GM19324 (cell line): ENCODE measurements around the gene GNGT2.

Source experiments
- ATAC-seq: cut with Tn5 transposase; IDR thresholded peaks from one replicate; pipeline ENCODE4 v1.9.1; 2021; ENCODE audit warnings: mild to moderate bottlenecking, moderate library complexity; ENCODE audit not compliant: unreplicated experiment, low FRiP score

GNGT2 gene

DNA sequence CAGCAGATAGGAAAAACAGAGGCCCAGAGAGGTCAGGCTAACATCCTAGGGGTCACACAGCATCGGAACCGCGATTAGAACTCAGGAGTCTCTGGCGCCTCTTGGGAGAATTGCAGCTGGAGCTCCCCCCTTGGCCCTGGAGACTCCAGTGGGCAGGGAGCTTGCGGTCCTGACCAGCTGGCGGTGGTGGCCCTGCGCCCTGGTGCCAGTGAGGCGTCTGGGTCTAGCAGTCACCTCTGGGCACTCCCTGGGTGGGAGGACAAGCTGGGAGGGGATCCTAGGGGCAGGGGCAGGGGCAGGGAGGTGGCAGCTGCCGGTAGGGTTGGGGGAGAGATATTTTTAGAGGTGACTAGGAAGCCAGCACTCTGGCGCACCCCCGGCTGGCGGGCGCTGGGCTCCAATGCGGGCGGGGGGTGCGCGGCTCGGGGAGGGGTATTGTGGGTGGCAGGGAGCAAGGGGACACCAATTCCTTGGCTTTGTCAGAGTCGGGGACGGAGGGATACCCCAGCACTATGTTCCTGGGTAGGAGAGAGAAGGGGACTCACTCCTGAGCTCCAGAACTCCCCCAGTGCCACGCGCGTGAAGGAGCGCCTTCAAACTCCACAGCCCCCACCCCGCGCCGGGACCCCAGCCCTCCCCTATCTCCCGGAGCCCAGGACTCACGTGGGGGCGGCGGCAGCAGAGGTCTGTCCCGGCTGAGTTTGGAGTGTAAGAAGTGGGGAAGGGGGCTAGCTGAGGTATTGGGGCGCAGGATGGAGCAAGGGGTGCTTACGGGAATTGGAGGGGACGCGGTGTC lies 19.6 kb upstream of the GNGT2 start:
- ATAC-seq: no peak

DNA sequence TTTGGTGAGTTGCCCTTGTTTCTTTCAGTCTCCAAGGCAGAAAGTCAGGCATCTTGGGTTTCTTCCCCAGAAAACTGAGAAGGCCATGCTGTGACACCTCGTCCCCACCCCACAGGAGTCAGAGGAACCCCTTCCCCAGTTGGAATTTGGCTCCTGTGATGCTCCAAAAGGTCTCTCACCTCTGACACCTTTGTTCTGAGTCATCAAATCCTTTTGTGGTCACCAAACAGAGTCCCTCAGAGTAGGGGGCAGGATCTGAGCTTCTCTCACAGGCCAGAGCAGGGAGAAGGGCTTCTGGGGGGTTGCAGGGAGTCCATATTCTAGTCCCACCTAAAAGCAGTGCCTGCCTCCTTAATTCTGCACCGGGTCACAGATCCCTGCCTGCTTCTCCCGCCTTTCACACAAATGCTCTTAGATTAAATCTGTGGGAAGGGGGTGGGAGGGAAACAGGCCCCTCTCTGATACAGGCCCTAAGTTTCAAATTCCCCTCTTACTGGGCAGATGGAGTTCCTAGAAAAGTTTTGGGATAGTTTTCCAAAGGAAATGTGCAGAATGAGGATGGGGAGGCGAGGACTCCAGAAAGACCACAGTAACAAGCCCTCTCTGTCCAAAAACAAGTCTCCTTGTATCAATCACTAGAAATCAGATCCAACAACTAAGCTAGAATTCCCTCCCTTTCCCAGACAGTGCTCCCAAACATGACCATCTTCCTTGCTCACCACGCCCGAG lies 18.9 kb upstream of the GNGT2 start:
- no peak for ATAC-seq

DNA sequence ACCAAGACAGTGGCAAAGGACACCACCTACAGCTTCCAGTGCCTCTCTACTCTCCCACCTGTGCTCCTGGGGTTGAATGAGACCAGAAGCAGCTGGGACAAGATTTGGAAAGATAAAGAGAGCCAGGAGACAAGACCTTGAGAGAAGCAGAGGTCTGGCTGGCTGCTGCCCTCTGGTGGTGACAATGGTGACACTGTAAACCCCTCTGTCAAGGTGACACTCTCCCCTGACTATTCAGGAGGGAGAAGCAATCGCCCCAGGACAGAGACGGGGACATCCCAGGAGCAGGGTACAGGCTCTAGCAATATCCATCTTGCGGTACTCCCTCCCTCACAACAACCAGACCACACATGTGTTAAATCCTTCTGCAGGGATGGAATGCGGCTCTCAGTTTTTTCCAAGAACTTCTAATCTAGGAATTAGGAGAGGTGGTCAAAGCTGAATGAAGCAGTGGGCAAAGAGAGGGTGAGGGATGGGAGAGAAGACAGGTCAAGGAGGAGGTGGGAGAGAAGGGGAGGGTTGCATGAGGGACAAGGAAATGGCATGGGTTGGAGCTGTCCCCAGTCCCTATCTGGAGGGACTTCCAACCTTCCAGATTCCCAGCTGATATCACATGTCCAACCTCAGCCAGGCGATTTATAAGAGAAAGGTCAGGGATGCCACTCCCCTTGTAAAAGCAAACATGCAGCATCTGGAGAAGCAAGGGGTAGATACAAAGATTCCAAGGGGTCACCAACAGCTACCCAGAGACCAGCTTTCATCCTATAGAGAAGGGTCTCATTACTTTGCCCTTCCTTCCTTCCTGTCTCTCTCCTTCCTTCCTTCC lies 17.3 kb upstream of the GNGT2 start:
- ATAC-seq: no peak

DNA sequence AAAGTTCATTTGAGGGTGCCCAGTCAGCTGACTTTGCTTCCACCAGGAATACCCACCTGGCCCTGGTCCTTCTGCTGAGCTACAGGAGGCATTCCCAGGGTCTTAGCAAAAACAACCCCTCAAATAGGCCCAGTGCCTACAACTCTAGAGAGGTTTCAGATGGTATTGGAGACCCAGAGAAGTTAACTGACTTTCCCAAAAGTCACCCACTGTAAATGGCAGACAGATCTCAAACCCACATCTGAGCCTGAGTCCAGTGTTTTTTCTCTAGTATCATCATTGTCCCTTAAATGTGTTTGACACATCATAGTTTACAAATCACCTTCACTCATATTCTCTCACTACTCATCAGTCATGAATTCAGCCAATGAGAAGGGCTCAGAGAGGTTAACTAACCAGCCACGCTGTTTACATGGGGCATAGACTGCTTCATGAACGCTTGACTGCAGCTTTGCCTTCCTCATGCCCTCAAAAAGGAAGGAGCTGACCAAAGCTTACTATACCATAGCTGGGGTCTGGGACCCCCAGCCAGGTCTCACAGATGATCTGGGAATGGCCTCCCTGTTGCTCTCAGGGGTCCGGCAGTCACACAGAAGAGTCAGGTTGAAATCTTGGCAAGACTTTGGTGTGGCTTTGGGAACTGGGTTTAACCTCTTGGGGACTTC lies 16.5 kb upstream of the GNGT2 start:
- ATAC-seq: no peak

DNA sequence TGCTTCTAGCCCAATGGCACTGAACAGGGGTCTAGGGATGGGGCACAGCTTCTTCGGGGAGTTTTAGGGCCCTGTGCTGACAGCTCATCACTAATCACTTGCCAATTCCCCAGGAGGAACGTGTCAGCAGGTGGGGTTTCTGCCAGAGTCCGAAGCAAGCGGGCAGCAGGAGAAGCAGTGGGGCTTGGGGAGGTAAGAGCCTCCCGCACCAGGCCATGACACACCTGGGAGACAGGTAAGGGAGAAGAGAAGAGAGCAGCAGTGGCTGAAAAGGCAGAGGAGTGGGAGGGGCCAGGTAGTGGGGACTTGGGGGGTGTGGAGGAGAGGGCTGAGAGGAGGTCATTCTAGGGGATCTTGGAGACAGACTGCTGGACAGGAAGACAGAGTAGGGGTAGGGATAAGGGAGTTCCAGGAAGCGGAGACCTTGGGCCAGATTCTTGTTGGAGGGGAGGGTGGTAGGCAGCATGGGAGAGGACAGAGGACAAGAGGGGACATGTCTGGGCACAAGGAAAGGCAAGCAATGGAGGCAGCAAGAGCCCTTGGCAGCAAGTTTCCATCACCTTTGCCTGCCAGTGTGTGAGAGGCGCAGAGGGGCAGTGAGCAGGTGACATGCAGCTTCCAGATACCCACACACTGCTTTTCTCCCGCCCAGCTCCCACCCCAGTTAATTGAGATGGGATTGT lies 15.3 kb upstream of the GNGT2 start:
- ATAC-seq: no peak

DNA sequence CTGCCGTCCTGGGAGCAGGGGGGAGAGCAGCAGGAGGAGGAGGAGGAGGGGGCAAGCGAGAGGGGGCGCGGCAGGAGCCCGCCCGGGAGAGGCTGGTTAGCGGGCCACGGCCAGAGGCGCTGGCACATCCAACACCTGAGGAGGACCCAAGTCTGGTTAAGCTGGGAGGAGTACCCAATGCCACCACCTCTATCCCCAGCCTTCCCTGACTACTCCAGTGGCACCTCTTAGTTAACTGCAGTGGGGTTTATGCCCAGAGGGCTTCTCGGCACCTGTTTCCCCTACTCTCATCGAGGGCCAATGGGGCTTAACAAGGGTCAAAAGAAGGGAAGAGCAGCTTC lies 14.6 kb upstream of the GNGT2 start:
- no peak for ATAC-seq

DNA sequence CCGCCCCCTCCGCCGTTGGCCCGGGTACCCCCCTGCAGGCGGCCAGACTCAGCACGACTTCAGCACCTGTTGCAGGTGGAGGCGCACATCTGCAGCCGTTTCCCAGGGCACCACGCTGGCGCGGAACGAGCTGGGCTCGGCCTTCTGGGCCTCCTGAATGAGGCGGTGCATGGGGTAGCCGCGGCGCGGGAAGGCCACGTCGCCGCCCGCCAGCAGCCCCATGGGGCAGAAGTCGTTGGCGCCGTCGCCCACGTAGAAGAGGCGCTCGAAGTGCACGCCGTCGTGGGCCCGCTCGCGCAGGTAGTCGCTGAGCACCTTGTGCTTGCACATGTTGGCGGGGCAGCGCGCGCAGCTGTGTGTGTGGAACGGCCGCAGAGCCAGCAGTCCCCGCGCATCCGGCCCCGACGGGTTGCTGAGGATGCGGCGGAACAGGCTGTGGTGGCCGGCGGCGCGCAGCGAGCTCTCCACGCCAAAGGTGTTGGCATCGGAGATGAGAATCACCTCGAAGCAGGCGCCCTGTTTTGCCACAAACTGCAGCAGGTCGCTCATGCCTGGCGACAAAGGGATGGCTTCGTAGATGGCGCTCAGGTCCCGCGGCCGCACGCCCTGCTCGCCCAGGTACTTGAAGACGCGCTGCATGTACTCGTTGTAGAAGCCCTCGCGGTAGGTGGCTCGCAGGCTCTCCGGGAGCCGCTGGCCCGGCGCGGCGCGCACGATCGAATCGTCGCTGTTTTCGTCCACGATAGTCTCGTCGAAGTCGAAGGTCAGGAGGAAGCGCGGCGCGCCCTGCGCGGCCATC lies 14.0 kb upstream of the GNGT2 start:
- ATAC-seq: no peak

DNA sequence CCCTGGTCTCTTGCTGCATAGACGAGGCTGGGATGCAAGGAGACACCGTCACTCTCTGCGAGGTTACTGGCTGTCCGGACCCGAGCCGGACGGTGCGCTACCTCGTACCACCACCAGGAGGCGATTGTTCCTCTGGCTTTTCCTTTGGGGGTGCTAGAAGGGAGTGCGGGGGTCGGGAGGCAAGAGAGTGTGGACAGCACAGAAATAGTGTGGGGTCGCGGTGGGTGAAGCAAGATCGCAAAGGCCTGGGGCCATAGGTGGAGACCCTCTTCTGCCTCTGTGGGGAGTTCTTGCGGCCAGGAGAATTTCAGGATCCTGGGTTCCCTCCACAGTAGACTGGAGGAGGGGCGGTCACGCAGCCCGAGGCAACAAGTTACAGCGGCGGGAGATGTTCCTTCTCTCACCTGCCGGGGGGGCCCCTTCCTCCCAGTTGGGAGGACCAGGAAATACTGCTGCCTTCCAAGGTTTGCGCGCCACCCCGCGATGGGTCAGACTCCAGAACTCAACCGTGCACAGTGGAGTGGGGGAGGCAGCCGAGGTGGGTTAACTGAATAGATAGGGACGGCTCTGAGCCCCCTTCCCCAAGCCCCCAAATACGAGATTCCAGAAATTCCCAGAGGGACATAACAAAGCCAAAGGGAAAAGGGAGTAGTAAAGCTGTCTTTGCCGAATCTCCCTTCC lies 13.3 kb upstream of the GNGT2 start:
- ATAC-seq: no peak

DNA sequence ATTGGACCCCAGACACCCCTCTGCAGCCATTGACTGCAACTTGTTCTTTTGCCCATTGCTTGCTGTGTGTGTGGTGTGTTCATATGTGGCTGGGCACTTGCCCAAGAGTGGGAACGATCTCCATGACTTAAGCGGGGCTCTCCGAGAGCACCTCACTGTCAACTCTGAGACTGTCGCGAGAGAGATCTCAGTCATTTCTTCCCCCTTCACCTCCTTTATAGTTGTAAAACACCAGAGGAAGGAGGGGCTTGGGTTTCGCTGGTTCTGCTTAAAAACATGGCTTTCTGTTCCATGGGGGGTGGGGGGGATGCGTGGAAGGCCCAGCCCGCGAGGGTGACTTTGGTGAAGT lies 12.8 kb upstream of the GNGT2 start:
- ATAC-seq: no peak

DNA sequence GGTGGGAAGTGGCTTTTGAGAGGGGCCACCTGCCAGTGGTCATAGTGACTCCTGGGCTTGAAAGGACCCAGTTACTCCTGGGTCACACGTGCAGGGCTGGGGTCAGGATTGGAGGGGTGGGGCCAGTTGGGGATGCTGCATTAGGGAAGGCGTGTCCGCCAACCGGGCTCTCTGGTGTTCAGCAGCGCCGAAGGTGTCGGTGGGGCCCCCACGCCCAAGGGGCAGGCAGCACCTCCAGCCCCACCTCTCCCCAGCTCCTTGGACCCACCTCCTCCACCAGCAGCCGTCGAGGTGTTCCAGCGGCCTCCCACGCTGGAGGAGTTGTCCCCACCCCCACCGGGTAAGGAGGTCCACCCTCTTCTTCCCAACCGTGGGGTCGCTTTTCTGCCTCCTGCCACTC lies 9.6 kb upstream of the GNGT2 start:
- no peak for ATAC-seq

DNA sequence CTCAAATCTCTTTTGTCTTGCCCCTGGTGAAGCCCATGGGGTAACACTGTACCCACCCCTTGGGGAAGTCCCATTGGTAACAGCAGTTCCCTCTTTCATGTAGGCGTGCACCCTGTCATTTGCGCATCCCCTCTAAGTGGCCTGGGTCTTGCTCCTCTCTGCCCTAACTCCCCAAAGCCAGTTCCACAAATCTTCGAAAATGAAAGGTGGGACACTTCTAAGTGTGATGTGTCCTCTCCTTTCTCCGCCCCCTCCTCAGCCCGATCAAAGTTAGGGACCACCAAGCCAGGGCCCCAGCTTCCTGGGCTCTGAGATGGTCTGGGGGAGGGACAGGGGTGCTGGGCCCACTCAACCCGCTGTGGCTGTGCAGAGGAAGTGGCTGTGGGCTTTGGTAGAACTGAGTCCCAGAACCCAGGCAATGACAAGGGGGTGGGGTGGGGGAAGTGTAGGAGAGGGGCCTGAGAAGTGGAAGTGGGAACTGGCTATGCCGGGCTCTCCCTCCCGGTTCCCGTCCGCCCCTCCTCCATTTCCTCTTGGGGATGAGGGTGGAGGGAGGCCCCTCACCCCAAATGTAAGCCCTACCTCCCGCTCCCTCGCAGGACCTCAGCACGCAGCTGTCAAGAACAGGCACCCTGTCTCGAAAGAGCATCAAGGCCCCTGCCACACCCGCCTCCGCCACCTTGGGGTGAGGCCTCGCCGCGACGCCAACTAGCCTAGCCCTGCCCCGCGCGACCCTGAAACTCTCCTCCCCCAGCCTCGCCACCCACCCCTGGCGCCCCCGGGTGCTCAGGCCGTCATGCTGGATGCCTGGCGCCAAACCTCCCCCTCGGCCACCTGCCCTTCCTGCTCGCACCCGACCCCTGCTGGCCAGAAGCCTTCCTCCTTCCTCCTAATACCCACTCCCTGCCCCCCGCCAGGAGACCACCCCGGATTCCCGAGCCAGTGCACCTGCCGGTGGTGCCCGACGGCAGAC lies 8.9 kb upstream of the GNGT2 start:
- no peak for ATAC-seq

DNA sequence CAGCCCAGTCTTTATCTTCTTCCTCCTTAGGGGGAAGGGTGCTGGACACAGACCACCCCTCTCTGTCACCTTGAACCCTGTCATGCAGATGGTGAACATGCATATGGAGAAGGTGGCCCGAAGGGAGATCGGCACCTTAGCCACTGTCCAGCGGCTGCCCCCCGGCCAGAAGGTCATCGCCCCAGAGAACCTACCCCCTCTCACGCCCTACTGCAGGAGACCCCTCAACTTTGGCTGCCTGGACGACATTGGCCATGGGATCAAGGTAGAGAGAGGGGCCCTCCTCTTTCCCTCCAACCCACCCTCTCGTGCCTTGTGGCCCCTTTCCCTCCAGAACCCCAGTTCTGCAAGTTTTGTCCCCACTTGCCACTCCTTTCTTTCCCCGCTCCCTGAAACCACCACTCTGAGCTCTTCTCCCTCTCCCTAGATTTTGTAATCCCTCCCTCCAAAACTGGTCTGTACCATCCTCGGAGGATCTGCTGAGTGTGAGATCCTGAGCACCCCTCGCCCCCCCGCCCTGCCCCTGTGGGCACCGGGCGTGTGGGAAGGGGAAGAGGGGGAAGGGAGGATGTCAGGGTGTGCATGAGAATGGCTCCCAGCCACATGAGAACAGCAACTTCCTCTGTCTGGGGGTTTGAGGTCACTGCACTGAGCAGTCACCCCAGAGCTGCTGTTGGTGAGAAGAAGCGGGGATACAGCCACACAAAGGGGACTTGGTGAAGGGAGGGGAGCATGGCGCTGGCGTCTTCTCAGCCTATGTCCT lies 7.5 kb upstream of the GNGT2 start:
- ATAC-seq: no peak

DNA sequence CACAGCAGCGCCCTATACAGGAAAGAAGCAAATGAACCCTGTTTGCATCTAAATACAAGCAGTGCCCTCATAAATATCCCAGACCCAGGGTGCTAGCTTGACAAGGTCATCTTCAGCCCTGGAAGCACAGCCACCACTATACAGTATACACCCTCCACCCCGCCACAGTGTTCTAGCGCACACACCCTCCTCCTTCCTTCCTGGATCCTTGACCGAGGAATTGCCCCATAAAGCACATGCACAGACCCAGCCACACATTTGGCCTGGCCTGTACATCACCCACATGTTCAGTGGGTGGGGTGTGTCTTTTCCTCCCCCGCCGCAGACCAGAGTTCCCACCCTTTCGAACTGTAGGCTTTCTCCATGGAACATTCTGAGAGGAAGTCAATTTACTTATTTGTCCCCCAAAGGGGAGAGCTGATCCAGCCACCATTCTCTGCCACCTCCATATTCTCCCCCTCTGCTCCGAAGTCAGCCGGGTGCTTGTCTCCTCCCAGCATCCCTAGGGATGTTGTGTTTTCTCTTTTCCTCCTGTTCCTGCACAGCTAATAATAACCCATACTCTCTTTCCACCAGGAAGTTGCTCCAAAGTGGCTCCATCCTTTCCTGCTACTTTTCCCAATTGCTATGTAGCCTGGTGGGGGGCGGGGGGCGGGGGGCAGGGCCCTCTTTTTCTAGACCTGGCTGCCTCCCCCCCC lies 6.7 kb upstream of the GNGT2 start:
- ATAC-seq: no peak

DNA sequence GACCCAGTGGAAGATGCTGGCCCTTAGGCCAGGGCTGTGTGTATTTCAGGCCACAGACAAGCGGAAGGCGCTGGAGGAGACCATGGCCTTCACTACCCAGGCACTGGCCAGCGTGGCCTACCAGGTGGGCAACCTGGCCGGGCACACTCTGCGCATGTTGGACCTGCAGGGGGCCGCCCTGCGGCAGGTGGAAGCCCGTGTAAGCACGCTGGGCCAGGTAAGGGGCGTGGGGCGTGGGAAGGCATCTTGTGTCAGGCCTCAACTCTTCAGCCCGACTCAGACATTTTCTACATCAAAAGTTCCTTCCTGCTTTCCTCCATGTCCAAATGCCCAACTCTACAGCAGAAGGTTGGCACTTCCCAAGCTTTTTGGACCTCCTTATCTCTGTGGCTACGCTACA lies 6.1 kb upstream of the GNGT2 start:
- ATAC-seq: no peak

DNA sequence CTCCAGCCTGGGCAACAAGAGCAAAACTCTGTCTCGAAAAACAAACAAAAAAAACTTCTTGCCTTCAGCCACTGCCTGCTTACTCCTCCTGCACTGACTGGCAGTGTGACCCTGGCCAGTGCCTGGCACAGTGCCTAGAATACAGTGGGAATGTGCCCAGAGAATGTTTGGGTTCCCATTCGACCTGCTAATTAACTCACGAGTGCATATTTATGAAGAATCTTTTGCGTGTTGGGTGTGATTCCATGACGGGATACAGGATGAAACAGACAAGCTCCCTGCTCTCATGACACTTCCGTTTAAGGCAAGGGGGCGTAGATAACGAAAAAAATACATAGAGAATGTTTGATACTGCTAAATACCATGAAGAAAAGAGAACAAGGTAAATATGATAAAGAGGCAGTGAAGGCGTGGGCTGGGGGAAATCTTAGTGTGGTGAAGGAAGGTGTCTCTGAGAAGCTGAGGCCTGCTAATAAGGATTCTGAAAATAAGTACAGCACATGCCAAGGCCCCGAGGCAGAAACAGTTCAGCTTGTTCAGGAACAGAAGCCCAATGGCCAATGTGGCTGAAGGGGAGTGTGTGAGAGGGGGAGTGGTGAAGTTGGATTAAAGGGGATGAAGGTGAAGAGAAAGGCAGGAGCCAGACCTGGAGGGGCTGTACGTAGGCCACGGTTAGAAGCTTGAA lies 4.4 kb upstream of the GNGT2 start:
- ATAC-seq: no peak

DNA sequence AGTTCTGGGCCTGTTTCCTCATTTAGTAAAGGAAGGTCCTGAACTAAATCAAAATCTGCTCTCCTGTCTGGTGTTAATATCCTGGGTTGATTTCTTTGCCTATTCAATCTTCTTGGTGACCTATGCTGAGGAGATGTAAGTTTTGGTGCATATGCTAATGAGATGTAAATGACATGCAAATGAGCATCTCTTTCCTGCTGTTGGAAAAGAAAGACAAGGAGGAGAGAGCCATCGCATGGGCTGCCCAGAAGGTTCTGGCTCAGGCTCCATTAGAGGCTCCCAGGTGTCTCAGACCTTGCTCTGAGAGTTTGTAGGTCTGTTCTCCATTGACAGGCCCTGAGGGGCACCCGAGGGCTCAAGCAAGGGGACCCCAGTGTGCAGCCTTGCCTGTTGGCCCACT lies 3.5 kb upstream of the GNGT2 start:
- no peak for ATAC-seq
